Measurements from ENCODE around the gene PGPEP1. TPM values are rescaled to one million over a fixed set of nuclear protein-coding genes. Genes with fewer than 3 reads are reported as not detected.
"Not testable (repeated sequence)": the region's sequence is repeated elsewhere in the genome, so short reads cannot be mapped to it uniquely, and the experiment has no call there.

Gene PGPEP1
- total RNA-seq, 1 donor from 2014 or later: 18.3 TPM

DNA sequence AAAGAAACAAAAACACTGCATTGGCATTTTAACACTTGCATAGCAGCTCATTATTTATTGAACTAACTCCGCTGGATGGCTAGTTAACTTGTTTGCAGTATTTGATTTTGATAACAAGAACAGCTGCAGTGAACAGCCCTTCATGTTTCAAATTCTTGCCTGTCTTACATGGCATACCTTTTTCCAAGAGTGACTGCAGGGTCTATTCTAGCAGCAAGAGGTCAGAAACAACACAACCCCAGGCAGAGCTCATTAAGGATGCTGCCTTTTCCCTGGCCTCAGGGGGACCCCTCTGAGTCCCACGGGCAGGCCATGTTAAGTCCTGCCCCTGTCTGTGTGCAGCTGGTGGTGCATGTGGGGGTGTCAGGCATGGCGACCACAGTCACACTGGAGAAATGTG, 16.6 kb downstream of the PGPEP1 start:
- DNase-seq (ENCODE audit: low spot score in 2 of 2) (no peak), FAIRE-seq (no peak)

DNA sequence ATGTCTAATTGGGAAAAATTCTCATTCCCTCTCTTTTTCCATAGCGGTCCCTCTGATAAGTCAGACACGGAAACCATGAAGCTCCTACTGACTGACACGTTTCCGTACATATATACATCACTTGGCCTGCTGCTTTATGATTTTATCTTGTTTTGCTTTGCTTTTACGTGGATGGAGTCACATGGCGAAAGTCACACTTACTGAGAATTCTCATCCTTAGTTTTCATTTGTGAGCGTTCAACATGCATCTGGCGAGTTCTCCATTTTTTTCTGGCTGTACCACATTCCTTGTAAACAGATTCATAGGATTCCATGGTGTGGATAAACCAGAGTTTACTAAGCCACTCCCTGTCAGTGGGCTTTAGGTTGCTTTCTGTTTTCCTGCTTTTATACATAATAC, 21.2 kb downstream of the PGPEP1 start:
- FAIRE-seq (no peak), DNase-seq (ENCODE audit: low spot score in 2 of 2) (no peak)

DNA sequence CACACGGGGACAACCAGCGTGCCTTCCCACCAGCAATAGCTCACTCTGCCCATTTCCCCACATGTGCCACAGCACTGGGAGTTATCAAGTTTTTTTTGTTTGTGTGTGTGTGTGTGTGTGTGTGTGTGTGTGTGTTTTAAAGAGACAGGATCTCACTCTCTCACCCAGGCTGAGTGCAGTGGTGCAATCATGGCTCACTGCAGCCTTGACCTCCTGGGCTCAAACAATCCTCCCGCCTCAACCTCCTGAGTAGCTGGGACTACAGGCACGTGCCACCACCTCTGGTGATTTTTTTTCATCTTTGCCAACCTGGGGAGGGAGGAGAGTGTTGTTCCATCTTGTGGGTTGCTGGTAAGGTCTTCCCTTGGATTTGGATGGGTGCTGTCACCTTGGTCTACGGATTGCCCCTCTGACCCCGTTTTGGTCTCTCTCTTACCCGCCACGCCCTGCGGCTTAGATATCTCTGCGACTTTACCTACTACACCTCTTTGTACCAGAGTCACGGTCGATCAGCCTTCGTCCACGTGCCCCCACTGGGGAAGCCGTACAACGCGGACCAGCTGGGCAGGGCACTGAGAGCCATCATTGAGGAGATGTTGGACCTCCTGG, 22.6 kb downstream of the PGPEP1 start:
- no peak for FAIRE-seq

DNA sequence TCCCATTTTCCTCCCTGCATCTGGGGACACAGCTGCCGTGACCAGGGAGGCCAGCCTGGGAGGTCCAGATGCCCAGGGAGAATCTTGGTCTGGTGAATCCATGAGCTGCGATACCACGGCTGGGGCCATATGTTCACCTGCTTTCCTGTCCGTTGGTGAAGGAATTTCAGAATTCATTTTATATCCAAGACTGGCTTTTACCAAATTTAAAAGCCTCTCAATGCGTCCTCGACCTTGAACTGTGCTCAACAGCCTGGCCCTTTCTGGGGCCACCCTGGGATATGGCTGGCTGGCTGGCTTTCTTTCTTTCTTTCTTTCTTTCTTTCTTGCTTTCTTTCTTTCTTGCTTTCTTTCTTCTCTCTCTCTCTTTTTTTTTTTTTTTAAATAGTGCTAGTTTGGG, 23.4 kb downstream of the PGPEP1 start:
- no peak for FAIRE-seq
- no peak for DNase-seq (ENCODE audit: low spot score in 2 of 2)

More for the DNA sequence above, 22.6 kb downstream of the PGPEP1 start:
- DNase-seq (ENCODE audit: low spot score in 2 of 2): no peak

DNA sequence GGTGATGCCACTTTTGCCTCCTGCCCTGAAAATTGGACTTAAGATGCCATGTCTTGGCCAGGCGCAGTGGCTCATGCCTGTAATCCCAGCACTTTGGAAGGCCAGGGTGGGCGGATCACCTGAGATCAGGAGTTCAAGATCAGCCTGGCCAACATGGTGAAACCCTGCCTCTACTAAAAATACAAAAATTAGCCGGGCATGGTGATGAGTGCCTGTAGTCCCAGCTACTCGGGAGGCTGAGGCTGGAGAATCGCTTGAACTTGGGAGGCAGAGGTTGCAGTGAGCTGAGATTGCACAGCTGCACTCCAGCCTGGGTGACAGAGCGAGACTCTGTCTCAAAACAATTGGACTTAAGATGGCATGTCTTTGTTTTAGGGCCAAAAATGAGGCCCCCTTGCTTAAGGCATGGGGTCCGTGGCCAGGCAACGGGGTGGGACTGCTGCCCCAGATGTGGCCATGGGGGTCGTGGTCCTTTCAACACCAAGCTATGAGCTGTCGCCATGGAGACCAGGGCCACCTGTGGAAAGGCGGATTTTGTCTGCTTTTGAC, 24.0 kb downstream of the PGPEP1 start:
- not testable (repeated sequence) for DNase-seq (ENCODE audit: low spot score in 2 of 2); FAIRE-seq

DNA sequence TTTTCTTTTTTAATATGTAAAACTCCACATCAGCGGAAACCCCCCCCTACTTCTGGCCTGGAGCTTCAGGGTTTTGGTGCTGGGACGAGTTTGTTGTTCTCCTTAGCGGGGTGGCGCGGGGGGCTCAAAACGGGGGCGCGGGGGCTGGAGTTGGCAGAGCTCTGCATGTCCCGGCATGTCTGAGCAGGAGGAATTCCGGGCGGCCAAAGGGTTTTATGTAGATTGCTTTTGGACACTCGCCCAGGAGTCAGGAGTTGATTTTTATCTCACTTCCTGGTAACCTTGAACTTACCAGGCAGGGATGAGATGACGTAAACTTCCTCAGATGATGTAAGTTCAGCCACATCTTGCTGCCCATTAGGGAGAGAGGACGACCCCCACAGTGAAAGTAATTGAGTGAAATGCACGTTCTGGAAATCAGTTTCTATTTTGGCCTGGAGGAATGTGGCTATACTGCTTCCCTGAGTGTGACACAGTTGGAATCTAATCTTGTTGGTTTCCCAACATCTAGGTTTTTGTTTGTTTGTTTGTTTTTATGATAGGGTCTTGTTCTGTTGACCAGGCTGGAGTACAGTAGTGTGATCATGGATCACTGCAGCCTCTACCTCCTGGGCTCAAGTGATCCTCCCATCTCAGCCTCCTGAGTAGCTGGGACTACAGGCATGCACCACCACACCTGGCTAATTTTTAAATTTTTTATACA, 24.6 kb downstream of the PGPEP1 start:
- FAIRE-seq (no peak), DNase-seq (ENCODE audit: low spot score in 2 of 2) (peak in 1 of 2 donors; percentile 55)

DNA sequence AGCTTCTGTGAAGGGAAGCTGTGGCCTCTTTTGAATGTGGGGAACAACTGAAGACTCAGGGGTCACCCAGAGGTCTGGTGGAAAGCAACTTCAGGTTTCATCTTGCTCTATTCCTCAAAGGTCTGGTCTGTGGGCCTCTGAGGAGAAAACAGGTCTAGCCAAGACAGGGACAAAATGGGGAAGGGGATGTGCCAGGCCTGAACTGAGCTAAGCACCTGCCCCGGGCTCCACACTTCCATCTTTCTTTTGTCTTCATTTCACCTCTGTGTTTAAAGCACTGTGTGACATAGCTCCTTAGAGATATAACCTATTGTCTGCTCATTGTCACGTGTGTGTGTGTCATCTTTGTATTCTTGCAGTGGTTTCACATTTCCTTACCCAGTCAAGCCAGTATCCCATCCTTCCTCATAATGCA, 25.6 kb downstream of the PGPEP1 start:
- DNase-seq (ENCODE audit: low spot score in 2 of 2): no peak
- no peak for FAIRE-seq

DNA sequence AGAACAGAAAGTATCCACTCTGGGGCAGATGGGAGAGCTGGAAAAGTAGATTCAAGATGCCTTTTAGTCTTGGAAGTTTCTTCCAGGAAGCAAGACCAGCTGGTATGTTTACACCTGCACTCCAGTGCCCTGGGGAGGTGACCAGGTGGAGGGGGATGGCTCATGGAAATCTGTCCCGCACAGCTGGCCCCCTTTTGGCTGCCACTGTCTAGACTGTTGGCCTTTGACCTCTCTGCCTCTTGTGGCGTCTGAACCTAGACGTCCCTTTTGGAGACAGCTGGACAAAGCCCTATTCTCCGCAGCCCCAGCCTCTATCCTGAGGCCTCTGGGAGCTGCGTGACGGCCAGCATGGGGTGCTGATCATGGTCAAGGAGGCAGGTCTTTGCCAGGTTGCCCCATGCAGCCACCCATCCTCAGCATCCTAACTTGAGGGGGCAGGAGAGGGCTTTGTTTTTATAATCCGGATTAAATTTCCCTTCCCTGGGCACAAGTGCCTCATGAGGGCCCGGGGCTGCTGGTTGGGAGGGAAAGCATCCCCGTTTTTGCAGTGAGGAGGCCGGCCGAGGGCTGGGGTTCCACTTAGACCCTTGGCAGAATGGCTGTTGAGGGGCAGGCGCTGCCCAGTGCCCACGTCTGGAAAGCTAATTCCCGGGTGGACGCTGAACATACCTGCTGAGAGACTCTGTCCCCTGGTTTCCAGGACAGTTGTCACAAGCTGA, 28.3 kb downstream of the PGPEP1 start:
- DNase-seq (ENCODE audit: low spot score in 2 of 2) (no peak), FAIRE-seq (no peak)

DNA sequence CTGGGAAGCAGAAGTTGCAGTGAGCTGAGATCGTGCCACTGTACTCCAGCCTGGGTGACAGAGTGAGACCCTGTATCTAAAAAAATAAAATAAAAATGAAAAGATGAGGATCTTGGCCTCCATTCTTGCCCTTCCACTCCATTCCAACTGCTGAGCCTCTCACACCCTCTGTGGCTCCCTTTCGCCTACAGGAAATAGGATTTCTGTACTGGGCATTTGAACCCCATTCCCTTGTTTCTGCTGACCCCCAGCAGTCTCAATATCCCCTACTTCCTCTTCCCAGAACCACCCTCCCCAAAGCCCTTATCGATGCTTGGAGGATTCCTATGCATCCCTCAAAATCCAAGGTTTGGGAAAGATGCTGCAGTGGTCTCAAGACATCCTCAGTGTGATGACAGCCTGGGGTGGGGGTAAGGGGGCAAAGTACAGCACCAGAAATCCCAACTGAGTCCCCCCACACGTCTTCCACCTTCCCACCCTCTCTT, 33.1 kb downstream of the PGPEP1 start:
- DNase-seq (ENCODE audit: low spot score in 2 of 2) (no peak), FAIRE-seq (no peak)

DNA sequence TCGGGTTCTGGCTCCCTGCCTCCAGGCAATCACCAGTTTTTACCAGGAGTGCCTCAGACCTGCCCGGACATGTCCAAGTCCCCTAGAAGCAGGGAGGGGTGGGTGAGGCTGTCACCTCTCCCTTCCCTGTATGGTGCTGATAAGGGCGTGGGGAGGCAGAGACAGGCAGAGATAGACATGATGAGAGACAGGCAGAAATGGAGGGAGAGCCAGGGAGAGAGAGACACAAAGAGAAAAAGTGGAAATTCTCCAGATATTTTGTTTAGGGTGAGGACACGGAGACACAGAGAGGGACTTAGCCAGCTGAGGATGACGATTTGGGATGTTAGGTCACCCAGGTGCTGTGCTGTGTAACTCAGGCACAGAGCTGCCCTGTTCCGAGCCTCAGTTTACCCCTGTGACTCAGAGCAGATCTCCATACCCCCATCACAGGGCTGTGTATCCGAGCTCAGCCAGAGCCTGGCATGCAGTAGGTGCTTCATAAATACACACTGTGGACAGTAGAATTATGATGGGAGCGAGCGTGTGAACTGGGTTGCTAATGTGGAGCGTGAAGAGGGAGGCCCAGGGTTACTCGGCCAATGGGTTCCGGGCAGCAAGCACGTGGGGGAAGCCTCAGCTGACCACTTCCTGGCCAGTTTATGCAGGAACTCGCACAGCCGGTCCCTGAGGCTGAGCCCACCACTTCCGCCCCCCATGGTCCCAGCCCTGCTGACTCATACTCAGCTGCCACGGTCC, 33.7 kb downstream of the PGPEP1 start:
- no peak for FAIRE-seq
- peak in 1 of 2 donors; percentile 79 for DNase-seq (ENCODE audit: low spot score in 2 of 2)

DNA sequence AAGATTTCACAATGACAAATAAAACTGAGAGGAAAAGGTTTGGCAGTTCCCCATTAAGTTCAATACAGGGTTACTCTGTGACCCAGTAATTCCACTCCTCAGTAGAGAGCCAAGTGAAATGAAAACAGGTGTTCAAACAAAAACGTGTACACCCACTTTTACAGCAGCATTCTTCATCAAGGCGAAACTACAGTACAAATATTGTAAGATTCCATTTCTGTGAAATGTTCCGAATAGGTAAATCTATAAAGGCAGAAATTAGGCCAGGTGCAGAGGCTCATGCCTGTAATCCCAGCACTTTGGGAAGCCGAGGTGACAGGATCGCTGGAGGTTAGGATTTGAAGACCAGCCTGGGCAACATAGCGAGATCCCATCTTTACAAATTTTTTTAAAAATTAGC, 36.6 kb downstream of the PGPEP1 start:
- FAIRE-seq: no peak
- DNase-seq (ENCODE audit: low spot score in 2 of 2): no peak

DNA sequence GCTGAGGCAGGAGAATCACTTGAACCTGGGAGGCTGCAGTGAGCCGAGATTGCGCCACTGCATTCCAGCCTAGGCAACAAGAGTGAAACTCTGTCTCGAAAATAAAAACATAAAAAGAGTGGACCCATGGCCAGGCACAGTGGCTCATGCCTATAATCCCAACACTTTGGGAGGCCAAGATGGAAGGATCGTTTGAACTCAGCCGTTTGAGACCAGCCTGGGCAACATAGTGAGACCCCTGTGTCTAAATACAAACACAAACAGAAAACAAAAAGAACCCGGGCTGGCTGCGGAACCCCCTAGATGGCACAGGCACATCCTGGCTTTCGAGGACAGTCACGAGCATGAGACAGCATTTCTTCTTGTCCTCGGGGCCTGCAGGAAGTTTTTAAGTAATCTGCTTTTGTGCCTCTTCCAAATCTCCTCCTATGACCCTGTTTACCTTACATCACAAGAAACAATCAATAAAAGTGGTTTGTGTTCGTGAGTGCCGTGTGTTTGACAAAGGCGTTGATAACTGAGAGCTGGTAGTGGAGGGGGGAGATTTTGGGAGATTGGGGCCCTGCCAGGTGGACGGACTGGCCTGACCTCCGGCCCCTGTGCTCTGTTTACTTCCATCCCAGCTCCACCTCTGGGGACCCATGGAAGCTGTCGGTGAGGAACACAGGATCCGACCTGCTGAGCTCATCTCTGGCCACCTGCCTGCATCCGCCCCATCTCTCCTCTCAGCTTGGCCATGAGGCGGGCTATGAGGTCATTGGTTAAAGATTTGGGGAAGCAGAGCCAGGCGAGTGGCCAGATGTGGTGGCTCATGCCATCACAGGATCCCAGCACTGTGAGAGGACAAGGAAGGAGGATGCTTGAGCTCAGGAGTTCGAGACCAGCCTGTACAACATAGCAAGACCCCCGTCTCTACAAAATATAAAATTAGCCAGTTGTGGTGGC, 39.7 kb downstream of the PGPEP1 start:
- FAIRE-seq: no peak
- DNase-seq (ENCODE audit: low spot score in 2 of 2): no peak

DNA sequence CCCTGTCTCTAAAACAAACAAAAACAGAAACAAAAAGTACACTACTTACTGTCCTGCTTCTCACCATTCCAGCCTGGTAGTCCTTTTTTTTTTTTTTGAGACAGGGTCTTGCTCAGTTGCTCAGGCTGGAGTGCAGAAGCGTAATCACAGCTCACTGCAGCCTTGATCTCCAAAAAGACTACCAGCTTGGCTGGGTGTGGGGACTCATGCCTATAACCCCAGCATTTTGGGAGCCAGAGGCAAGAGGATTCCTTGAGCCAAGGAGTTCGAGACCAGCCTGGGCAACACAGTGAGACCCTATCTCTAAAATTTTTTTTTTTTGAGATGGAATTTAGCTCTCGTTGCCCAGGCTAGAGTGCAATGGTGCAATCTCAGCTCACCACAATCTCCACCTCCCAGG, 40.4 kb downstream of the PGPEP1 start:
- DNase-seq (ENCODE audit: low spot score in 2 of 2) (no peak), FAIRE-seq (no peak)

DNA sequence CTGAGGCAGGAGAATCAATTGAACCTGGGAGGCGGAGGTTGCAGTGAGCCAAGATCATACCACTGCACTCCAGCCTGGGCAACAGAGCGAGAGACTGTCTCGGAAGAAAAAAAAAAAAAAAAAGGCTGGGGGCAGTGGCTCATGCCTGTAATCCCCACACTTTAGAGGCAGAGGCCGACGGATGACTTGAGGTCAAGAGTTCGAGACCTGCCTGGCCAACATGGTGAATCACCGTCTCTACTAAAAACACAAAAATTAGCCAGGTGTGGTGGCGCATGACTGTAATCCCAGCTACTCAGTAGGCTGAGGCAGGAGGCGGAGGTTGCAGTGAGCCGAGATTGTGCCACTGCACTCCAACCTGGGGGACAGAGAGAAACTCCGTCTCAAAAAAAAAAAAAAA, 43.2 kb downstream of the PGPEP1 start:
- FAIRE-seq; DNase-seq (ENCODE audit: low spot score in 2 of 2): not testable (repeated sequence)

DNA sequence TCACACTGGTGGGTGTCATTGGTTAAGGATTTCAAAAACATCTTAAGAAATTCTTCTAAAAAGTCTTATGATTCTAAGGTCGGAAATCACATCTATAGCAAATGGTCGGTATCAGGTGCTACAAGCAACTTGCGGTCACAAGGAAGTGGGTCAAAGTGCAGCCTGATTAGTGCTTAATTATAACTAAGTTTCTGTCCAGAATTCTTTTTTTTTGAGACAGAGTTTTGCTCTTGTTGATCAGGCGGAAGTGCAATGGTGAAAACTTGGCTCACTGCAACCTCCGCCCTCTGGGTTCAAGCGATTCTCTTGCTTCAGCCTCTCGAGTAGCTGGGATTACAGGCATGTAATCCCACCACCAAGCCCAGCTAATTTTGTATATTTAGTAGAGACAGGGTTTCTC, 44.4 kb downstream of the PGPEP1 start:
- DNase-seq (ENCODE audit: low spot score in 2 of 2): no peak
- no peak for FAIRE-seq

DNA sequence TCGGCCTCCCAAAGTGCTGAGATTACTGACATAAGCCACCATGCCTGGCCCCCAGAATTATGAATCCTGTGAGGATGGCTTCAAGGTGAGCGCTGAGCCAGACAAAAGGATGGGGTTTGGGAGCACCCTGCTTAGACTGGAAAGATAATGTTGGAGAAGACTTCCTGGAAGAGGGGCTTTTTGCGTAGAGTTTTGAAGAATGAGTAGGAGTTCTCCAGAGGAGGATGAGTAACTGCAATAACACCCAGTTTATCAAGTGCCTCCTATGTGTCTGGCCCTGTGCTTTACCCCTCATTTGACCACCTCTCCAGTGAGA, 44.9 kb downstream of the PGPEP1 start:
- FAIRE-seq (no peak), DNase-seq (ENCODE audit: low spot score in 2 of 2) (no peak)

DNA sequence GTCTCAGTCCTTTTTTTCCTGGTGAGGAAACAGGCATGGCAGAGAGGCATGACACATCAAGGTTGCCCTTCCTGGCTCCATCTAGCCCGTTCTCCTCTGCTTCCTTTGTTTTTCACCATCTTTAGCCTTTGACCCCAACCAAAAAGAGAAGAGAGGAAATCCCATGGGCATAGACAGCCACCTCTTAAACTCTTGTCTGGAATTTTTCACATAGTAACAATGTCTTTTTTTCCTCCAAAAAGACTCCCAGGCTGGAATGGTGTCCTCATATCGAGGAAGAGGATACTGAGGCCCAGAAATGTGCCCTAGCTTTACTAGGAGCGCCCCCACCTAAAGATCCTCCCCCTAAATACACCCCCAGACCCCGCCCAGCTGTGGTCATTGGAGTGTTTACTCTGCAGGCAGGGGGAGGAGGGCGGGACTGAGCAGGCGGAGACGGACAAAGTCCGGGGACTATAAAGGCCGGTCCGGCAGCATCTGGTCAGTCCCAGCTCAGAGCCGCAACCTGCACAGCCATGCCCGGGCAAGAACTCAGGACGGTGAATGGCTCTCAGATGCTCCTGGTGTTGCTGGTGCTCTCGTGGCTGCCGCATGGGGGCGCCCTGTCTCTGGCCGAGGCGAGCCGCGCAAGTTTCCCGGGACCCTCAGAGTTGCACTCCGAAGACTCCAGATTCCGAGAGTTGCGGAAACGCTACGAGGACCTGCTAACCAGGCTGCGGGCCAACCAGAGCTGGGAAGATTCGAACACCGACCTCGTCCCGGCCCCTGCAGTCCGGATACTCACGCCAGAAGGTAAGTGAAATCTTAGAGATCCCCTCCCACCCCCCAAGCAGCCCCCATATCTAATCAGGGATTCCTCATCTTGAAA, 45.5 kb downstream of the PGPEP1 start, which contains the start of gene GDF15:
TSS of gene GDF15 (plus strand) at position 484 of the 868 bp plus-strand sequence. CDS start at position 516, 32 bp downstream.
- FAIRE-seq: no peak
- DNase-seq (ENCODE audit: low spot score in 2 of 2): no peak

DNA sequence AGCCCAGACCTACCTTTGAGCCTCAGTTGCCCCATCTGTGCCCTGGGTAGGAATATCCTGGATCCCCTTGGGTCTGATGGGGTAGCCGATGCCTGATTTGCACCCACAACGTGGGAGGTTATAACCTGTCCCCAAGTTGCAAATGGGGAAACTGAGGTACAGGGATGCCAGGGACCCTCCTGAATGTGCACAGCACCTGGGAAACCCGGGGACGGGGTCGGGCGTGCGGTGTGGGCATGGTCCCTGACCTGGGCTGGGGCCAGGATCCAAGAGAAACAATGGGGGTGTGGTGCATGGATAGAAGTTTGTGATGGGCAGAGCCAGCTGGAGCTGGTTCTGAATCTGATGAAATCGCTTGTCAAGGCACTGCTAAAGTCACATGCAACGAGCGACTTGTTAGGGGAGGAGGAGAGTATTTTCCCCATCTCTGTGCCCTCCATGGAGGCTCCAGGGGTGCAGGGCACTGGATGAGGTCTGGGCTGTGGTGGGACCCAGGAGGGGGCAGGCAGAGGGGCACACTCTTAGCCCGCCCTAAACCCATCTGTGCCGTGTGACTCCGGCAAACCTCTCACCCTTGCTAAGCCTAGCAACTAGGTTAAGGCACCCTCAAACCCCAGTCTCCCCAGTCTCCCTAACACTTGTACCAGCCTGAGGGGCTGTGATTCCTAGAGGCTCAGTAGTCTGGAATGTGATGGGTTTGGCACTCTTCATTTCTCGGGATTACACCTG, 46.3 kb downstream of the PGPEP1 start:
- FAIRE-seq: no peak
- no peak for DNase-seq (ENCODE audit: low spot score in 2 of 2)
